Esophagus squamous epithelium (tissue), 4 donors: ENCODE data around the gene LGR4.

ENCODE experiments used
- CTCF ChIP-seq, 6 experiments: fragments of 450-650 bp in 4 of 6; fragments of 200-600 bp in 2 of 6; sonication (generic) in 2 of 6; IDR thresholded peaks; one replicate each; pipeline ENCODE4 v1.5.1; 2016 to 2019; ENCODE audit warnings: antibody characterized with exemption in 6 of 6, mild to moderate bottlenecking in 4 of 6, moderate library complexity in 4 of 6
- POLR2A ChIP-seq, 4 donors: fragments of 450-650 bp; IDR thresholded peaks; one replicate each; pipeline ENCODE4 v1.6.1; 2017; ENCODE audit warnings: antibody characterized with exemption in 4 of 4, mild to moderate bottlenecking in 4 of 4, moderate library complexity in 3 of 4

- no peak for TF ChIP-seq CTCF (IDR thresholded peaks at IDR 0.05)
- TF ChIP-seq POLR2A (IDR thresholded peaks at IDR 0.05) = no peak
These were observed 61.3 kb downstream of the LGR4 start for GRCh38 chr11:27411328-27411727.
